GM12801 (cell line): ENCODE results near the gene KSR1.

Experiments used
- TF ChIP-seq, protein P1 (sequence below): IDR thresholded peaks from one replicate; pipeline ENCODE4 v1.5.1; 2011; ENCODE audit warnings: control low read depth; ENCODE audit not compliant: insufficient read length; ENCODE audit errors: extremely low read depth

KSR1 gene

DNA sequence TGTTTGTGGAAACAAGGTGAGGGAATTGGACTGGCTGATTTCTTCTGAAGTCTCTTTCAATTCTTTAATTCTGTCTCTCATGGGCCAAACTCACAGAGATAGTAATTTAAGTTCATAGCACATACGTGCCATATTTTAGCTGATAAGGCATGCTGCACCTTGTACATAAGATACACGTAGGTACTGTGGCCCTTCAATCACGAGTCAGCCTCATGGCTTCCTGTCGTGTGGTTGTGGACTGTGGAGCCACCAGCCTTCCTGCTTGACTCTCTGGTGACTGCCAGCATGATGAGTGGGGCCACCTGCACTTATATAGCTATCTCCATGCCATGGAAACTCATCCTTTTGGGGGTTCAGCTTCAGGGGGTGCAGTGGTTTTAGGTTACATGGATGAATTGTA, 25.1 kb downstream of the KSR1 start:
- TF ChIP-seq, protein P1, sequence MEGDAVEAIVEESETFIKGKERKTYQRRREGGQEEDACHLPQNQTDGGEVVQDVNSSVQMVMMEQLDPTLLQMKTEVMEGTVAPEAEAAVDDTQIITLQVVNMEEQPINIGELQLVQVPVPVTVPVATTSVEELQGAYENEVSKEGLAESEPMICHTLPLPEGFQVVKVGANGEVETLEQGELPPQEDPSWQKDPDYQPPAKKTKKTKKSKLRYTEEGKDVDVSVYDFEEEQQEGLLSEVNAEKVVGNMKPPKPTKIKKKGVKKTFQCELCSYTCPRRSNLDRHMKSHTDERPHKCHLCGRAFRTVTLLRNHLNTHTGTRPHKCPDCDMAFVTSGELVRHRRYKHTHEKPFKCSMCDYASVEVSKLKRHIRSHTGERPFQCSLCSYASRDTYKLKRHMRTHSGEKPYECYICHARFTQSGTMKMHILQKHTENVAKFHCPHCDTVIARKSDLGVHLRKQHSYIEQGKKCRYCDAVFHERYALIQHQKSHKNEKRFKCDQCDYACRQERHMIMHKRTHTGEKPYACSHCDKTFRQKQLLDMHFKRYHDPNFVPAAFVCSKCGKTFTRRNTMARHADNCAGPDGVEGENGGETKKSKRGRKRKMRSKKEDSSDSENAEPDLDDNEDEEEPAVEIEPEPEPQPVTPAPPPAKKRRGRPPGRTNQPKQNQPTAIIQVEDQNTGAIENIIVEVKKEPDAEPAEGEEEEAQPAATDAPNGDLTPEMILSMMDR = no peak

DNA sequence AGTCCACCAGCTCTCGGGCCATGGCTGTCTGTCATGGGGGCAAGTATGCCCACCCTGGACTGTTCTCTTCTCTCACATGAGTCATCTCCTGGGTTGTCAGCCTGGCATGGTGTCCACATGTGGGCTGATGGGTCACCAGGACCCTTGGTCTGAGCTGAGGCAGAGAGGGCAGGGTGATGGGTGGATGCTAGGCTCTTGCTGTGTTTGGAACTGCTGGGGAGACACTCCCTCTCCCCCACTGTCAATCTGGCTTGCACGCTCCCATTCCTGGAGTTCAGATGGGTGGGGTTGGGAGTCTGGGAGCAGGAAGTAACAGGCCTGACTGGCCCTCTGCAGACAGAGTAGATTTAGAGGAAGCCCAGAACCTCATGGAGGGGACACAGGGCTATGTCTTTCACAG, 28.9 kb downstream of the KSR1 start:
- TF ChIP-seq, protein P1 = no peak

DNA sequence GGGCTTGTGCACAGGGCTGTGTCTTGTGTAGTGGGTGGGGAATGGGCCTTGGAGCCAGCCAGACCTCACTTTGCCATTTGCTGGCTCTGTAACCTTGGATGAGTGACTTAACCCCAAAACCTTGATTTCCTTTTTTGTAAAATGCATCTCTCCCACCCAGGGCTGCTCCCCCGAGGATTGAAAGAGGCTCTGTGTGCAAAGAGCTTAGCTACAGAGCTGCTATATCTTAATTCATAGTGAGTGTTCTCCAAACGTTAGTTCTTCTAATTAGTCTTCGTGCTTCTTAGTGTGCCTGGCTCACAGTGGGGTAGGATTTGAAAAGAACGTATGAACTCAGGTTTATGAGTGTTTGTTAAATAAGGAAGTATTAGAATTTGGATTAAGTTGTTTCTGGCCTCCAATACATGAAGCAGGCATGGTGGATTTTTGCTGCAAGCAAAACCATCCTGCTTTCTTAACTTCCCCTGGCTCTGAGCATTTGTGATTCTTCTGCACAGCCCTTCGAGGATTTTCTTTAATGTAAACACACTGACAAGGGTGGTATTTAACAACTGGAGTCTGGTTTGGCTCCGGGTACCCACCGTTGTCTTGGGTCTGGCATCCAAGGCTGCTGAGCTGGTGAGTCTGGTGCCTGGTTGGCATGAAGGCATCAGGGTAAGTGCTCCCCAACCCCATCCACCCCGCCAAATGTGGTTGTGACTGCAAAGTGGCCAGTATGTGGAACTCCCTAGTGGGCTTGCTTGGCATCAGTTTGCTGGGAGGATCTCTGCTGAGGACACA, 29.7 kb downstream of the KSR1 start:
- TF ChIP-seq, protein P1 = no peak

DNA sequence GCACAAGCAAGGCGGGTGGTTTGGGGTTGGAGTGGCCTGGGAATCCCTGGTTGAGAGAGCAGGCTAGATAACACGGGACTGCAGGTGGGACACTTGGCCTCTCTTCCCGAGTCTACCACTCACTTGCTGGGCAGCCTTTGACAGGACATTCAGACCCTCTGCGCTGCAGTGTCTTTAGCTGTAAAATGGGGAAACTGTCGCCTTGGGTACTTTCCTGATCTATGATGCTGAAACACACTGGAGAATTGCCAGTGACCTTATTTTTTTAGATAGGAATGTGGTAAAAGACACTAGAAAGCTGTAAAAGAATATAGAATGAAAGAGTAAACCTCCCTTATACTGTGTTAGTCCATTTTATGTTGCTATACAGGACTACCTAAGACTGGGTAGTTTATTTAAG, 30.5 kb downstream of the KSR1 start:
- TF ChIP-seq, protein P1 = no peak

DNA sequence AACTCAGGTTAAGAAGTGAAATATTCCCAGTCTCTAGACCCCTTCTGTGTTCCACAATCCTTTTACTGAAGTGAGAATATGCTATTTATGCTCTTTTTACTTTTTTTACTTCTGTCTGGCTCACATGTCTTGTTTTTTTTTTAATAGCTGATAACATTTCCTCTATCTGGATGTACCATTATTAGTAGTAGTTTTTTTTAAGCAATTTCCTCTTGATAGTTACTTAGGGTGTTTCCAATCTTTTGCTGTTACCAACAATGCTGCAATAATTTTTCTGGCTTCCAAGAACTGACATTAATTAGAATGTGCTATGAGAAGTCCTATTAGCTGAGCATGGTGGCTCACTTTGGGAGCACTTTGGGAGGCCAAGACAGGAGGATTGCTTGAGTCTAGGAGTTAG, 32.0 kb downstream of the KSR1 start:
- TF ChIP-seq, protein P1 = no peak

DNA sequence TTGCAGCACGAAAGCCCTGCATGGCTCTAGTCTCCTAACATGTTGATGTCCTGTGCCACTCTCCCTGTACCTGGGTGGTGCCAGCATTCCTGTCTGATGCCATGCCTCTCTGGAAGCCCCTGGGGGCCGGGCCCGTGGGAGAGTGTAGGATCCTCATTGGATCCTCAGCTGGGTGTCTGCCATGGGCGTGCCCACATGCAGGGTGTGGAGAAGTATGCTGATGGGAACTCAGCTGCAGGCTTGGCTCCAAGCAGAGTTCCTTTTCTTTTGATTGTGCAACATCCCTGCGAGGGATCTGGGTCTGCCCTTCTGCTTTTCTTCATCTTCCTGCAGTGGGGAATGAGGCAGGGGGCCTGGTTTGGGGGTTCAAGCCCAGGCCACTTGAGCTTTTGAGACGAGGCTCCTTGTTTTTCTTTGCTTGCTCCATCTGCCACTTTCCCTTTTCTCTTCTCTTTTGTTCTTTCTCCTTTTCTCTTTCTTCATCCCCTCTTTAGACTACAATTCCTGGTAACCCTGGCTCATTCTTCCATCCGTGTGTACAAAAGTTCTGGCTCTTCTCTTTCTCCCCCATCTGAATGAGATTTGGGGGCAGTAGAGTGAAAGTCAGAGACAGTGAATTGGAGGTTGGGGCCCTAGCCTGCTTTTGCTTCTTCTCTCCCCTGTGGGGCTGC, 32.9 kb downstream of the KSR1 start:
- TF ChIP-seq, protein P1 = no peak

DNA sequence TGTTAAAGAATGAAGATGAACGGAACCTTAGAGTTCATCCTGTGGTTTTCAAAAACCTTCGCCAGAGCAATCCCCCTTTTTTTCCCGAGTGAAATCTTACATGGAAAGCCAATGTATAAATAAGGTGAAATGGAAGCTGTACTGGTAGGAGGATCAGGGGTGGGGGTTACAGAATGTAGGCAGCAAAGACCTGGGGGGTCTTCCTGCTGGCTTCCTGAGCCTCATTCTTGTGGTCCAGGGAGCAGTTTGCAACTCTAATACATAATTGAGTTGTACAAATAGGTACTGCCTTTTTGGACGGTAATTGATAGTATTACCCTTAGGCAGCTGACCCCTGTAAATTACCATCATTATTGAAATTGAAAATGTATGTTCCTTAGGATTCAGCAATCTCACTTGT, 34.1 kb downstream of the KSR1 start:
- TF ChIP-seq, protein P1 = no peak
